Activated gamma-delta T cell treated with Interleukin-2 at 50 U/mL for 16 hours (primary cell): ENCODE measurements around the gene ZNF598.

Experiments used
- DNase-seq: peaks from one replicate; pipeline ENCODE4 v3.0.0-alpha.2; 2020

The ZNF598 gene

DNA sequence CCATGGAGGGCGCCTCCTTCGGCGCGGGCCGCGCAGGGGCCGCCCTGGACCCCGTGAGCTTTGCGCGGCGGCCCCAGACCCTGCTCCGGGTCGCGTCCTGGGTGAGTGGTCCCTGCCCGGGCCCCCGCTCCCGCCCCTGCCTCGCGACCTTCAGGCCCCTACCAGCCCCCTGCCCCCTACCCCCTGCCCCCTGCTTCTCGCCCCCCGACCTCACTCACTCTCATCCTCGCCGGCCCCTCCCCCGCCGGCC lies 19.6 kb downstream of the ZNF598 start:
- no peak for DNase-seq

DNA sequence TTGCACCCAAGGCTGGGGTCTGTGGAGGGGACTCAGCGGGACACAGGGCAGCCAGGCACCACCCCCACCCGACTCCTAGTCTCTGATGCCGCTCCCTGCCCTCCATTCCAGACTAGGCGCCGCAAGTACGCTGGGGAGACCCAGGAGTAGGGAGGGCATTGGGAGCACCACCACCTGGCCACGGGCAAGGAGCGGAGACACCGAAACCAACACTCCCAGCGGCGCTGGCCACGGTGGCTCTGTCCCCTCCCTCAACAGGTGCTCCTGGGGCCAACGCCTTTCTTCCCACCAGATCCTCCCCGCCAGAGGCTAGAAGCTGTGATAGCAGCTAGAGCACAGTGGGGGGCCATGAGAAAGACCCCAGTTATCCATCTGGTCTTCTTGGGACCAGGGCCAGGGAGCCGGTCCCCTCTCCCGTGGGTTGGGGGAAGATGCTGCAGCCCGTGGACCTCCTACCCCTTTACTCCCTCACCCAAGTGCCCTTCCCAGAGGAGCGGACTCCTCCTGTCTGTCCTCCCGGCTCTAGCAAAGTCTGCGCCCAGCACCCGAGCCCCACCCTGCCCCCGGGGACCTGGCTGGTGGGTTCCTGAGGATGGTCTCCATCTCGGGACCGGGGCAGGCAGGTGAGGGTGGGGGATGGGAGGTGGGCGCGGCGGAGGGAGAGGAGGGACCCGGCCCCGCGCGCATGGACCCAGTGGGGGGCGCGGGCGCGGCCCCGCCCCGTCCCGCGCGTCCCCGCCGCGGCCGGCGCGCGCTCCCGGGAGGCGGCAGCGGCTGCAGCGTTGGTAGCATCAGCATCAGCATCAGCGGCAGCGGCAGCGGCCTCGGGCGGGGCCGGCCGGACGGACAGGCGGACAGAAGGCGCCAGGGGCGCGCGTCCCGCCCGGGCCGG lies 20.2 kb downstream of the ZNF598 start, which contains the start of gene SYNGR3:
Gene SYNGR3, plus strand, starts transcription at position 762 of the 892 bp plus-strand sequence. CDS start 133 bp downstream, outside the sequence.
- no peak for DNase-seq

DNA sequence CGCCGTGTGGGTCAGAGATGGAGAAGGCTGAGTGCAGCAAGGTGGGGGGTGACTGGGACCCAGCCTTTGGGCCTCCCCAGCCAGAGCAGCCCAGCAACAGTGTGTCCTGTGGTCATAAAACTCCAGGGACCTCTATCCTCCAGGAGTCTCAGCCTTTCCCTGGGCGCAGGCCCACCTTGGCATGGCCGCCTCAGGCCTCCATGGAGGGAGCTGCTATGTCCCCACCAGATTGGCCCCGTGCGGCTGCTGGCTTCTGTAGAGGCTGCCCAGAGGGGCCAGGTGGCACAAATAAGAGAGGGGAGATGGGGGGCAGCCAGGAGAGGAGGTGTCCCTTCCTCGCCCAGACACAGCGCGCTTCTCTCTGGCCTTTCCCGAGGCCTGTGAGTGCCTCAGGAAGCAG lies 22.4 kb downstream of the ZNF598 start:
- DNase-seq = no peak

DNA sequence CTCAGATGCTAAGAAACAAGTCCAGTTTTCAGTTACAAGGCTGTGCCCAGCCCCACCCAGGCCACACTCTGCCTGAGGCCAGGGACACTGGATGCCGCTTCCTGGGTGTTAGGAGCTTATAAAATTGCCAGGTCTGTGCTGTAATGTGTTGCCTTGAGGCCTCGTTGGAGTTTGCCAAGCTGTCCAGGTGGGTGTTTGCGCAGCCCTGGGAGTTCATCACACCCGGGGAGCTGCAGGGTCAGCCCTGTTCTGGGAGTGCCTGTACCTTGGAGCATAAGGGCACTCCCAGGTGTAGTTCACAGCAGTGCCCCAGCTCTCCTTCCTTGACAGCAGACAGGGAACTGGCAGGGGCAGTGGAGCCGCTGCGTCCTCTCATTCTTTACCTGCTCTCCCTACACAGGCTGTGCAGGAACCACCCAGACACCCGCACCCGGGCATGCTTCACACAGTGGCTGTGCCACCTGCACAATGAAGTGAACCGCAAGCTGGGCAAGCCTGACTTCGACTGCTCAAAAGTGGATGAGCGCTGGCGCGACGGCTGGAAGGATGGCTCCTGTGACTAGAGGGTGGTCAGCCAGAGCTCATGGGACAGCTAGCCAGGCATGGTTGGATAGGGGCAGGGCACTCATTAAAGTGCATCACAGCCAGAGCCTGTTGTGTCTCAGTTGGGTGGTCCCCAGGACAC lies 24.0 kb downstream of the ZNF598 start:
- DNase-seq = no peak

DNA sequence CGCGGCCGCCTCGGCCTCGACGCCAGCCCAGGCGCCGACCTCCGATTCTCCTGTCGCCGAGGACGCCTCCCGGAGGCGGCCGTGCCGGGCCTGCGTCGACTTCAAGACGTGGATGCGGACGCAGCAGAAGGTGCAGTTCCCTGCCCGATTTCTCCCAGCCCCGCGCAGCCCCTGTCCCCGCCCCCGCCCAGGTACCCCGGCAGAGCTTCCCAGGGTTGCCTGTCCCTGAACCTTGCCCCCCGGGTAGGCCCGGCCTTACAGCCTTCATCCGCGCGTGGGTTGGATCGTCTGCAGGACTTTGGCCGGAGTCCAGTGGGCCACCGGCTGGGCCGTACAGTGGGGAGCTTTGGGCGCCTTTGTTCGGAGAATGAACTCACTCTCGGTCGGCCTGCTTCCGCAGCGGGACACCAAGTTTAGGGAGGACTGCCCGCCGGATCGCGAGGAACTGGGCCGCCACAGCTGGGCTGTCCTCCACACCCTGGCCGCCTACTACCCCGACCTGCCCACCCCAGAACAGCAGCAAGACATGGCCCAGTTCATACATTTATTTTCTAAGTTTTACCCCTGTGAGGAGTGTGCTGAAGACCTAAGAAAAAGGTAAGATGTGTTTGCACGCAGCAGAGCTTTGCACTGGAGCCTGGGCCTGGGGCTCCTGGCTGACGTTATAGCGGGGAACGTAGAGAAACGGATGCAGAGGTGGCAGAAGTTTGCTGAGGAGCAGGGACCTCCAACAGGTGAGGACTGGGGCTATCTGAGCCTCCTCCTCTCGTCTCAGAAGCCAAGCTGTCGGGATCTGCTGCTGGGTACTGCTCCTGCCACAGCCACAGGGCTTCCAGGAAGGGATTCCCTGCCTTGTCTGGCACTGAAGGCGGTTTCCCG lies 25.0 kb downstream of the ZNF598 start:
- DNase-seq = no peak

DNA sequence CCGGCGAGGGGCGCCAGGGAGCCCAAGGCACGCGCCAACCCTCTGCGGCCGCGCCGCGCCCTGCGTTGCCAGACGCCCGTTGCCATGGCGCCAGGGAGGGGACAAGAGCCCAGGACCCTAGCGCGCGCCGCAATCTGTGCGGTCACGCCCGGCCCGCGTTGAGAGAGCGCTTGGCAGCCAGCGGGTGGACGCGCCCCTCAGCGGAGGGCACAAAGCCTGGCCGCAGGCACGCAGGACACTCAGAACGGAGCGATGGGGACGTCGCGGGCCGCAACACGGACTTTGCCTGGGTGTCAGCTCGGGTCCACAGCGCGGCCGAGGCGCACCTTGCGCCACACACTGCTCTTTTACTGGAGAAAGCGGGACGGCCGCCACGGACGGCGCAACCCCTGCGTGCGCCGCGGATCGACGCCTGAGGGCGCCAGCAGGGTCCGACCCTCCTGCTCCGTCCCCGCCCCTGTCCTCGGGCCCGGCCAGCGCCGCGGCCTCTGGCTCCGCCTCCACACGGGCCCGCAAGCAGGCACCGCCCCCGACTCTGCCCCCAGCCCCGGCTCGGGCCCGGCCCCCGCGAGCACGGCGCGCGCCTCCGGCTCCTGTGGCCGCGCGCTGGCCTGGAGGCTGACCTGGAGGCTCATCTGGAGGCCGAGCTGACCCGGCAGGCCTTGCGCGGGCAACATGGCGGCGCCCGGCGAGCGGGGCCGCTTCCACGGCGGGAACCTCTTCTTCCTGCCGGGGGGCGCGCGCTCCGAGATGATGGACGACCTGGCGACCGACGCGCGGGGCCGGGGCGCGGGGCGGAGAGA lies 25.9 kb downstream of the ZNF598 start, which contains the start of gene GFER:
Gene GFER, plus strand, starts transcription at position 650 of the 803 bp plus-strand sequence. Its CDS starts 26 bp downstream, at position 676.
- peak; percentile 49 for DNase-seq

DNA sequence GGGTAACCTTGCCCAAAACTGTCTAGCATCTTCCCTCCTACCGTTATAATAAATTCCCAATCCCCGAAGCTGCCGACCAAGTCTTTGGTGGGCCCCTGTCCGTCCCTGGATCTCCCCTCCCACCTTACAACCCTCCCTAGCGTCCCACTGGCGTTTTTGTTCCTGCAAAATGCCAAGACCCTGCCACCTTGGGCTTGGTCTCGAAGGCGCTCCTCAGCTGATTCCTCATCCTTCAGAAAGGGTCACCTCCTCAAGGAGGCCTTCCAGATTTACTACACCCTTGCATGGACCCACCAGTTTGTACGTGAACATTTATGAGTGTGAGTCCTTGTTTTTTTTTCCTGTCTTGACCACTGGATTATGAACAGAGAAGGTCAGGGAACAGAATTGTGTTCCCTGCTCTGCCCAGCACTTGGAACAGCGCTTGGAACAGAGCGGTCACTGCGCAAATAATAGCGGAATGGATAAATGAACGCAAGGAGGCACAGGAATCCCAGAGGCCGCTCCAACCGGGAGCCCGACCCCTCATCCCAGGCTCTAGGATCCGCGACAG lies 26.6 kb downstream of the ZNF598 start:
- DNase-seq = no peak

DNA sequence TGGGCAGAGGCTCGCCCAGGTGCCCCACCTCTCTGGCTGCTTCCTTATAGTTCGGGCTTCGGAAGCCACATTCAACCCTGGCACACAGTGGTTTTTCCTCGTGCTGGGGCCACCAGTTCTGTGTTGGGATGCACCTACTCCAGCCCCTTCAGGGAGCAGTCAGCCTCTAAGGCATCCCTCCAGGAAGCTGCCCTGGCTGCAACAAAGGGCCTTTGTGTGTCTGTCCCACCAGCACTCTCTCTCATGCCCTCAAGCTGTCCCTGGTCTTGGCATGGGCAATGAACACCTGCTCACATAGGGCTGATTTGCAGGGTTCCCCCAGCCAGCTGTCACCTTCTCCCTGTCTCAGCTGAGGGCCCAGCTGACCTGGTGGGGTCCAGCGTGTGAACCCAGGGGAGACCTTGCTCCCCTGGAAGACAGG lies 27.6 kb downstream of the ZNF598 start:
- no peak for DNase-seq

DNA sequence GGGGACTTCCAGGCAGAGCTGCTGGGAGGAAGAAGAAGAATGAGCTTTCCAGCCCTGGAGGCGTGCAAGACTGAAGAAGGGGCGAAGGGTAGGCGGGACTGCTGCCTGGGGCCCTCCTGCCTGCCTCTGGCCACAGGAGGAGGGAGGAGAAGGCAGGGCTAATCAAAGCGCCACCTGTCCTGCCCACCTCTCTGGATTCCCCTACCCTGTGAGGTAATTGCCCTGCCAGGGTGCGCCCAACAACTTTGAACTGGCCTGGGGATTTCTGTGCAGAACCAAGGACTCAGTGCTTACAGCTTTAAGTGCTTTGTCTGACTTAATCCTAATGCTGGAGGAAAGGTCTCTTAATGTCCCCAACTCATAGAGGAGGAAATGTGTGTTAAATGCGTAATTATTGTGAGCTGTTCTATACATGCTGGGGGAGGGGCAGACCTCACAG lies 28.2 kb downstream of the ZNF598 start, which contains the start of gene NOXO1:
Gene NOXO1, minus strand, starts transcription at position 72 of the 439 bp plus-strand sequence. CDS start 290 bp downstream, outside the sequence.
- DNase-seq = no peak

DNA sequence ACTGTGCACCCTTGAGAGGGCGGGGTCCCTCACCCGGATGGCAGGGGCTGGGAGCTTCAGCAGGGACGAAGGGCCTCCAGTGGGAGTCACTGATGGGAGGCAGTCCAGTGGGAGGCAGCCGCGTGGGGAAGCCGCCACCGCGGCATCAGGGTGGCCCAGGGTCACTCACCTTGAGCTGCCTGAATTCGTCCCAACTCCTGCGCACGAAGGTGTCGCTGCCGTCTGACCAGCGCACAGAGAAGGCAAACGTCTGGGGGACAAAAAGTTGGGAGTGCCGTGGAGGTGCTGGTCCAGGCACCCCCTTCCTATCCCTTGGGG lies 28.9 kb downstream of the ZNF598 start:
- no peak for DNase-seq

DNA sequence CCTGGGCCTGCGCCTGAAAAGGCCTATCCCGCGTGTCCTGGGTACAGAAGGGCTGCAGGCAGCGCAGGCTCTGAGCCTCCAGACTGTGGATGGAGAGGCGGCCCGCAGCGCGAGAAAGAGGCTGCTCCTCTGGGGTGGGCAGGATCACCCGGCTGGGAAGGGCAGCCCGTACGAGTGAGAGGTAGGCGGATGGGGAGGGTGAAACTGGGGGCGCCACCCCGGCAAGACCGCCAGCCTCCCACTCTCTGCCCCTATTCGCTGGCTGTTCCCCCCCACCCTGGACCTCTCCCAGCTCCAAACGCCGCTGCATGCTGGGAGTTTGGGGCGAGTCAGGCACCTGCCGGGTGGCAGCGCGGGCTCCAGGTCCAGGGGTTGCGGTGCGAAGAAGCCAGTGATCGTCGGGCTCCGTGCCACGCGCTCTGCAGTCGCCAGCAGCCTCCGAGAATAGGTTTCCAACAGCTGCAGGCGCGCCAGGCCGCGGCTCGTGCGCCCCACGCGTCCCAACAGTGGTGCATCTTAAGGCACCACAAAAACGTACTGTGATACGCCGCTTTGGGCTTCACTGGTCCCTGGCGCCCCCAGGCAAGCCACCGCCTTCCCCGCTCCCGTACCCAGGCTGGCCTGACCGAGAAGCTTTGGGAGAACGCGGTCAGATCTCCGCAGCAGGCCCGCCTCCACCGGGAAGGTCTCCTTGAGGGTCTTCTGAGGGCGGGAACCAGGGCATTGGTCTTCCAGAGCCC lies 29.4 kb downstream of the ZNF598 start:
- no peak for DNase-seq

DNA sequence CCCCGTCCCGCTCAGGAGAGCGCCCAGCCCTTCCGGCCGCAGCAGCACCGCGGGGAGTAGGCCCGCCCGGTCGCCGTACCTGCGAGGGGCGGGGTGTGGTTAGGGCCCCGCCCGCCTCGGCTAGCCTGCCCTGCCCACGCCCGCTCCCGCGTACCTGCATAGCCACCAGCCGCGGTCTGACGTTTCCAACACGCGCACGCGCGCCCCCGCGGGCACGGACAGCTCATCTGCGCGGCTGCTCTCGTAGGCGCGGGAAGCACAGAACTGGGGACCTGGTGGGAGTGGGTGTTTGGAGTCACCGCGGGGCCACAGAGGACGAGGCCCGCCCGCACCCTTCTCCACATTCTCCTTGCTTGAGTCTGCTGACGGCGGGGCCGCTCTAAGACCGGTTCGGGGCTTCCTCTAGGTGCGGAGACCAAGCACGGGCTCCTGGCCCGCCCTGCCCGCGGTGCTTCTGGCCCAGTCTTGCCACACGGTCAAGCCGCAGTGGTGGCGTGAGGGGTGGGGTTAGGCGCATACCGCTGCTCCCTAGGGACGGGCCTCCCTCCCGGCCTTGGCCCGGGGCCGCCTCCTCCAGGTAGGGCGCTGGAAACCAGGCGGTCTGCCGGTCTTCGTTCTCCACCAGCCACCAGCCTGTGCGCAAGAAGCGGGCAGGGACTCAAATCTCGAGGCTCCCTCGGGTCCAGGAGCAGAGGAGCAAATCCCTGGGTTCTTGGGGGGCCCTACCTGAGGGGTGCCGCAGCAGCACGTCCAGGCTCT lies 30.2 kb downstream of the ZNF598 start:
- no peak for DNase-seq

DNA sequence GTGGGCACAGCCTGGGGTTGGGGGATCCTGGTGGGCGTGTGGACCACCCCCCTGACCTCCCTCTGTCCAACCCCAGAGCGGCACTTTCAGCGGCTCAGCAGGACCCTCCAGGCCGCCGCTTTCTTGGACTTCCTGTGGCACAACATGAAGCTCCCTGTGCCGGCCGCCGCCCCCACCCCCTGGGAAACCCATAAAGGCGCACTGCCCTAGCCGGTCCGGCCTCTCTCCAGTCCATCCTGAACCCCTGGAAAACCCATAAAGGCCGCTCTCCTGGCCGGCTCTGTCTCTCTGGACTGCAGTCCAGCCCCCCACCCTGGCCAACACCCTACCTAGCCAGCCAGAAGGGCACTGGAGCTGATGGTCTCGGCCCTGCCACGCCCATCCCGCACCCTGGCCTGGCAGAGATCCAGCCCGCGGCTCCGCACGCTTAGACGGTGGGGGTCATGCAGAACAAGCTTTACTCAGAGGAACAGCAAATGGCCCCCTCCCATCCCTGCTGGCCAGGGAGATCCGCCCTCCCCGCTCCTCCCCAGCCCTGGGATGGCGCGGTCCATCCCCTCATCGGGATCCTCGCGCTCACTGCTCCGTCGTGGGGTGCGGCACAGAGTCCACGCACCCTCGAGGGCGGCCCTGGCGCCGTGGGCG lies 31.0 kb downstream of the ZNF598 start:
- no peak for DNase-seq

DNA sequence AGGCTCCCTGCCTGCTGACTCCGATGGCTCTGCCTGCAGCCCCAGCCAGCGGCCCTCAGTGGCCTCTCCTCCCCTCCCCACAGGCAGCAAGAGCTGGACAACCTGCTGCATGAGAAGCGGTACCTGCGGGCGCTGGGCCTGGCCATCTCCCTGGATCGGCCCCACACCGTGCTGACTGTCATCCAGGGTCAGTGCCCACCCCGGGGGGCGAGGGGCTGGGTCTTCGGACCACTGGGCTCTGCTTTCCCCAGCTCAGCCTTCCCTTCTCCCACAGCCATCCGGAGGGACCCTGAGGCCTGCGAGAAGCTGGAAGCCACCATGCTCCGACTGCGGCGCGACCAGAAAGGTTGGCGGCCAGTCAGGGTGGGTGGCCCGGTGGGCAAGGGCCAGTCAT lies 31.7 kb downstream of the ZNF598 start:
- DNase-seq = no peak

DNA sequence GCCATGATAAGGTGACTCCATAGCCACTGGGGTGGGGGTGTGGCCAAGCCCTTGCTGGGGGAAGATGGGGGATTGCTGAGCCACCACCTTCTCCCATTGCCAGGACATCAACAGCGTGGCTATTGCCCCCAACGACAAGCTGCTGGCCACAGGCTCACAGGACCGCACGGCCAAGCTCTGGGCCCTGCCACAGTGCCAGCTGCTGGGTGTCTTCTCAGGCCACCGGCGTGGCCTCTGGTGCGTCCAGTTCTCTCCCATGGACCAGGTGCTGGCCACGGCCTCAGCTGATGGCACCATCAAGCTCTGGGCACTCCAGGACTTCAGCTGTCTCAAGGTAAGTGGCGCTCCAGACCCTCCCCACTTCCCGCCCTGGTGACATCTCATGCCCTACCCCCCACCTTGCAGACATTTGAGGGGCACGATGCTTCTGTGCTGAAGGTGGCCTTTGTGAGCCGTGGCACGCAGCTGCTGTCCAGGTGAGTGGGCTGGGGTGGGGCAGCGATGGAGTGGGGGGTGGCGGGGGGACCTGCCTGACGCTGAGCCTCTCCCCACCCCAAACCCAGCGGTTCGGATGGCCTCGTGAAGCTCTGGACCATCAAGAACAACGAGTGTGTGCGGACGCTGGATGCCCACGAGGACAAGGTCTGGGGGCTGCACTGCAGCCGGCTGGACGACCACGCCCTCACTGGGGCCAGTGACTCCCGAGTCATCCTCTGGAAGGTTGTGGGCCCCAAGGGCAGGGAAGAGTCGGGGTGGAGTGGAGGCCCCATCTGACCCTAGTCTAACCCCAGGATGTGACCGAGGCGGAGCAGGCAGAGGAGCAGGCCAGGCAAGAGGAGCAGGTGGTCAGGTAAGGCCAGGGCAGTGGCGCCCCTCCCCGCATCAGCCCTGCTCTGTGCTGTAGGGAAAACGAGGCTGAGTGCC lies 32.4 kb downstream of the ZNF598 start:
- DNase-seq = no peak

DNA sequence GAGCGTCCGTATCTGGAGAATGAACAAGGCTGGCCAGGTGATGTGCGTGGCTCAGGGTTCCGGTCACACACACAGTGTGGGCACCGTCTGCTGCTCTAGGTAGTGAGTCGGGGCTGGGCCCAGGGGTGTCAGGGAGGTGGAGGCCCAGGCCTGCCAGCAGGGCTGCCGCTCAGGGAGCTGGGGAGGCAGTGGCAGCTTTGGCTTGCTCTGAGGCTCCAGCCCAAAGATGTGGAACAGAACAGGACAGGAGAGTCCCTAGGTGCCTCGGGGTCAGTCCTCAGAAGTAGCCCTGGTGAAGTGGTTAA lies 33.5 kb downstream of the ZNF598 start:
- no peak for DNase-seq

DNA sequence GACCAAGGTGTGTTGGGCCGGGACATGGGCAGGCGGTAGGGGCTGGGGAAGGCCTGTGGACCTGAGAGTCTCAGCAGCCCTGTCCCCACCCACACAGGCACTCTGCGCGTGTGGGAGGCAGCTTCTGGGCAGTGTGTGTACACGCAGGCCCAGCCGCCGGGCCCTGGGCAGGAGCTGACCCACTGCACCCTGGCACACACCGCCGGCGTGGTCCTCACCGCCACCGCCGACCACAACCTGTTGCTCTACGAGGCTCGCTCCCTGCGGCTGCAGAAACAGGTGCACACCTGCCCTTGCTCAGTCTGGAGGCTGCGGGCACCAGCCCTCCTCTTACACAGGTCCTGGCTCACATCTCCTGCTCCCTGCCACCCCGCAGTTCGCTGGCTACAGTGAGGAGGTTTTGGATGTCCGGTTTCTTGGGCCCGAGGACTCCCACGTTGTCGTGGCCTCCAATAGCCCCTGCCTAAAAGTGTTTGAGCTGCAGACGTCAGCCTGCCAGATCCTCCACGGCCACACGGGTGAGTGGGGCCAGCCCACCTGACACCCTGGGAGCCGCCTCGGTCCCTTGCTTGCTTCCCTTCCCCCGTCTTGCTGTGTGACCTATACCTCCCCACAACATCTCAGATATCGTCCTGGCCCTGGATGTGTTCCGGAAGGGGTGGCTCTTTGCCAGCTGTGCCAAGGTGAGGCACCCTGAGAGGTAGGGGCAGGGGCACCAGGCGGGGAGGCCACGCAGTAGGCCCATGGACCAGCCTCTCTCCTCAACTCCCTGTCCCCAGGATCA lies 34.0 kb downstream of the ZNF598 start:
- no peak for DNase-seq
